ENCODE data around the gene GJE1. TPM values are rescaled to one million over a fixed set of nuclear protein-coding genes. Genes with fewer than 3 reads are reported as not detected.
"Not testable (repeated sequence)": the region's sequence is repeated elsewhere in the genome, so short reads cannot be mapped to it uniquely, and the experiment has no call there.

Gene GJE1
- not detected for total RNA-seq

- H3K36me3 Mint-ChIP-seq (ENCODE audit: insufficient read depth) = no peaks in the 10 kb centered on the region
- H3K4me3 Mint-ChIP-seq = no peak within 1 kb of the TSS
- no peak for DNase-seq
- H3K9me3 Mint-ChIP-seq = no peaks in the 10 kb centered on the region
- no peak for ATAC-seq
- no peaks in the 10 kb centered on the region for H3K4me1 Mint-ChIP-seq (ENCODE audit: low read depth)
- H3K27me3 Mint-ChIP-seq (ENCODE audit: low read depth) = peaks cover 23% of the 10 kb centered on the region
These were observed at the start of gene GJE1 for GRCh38 chr6:142132625-142133024. TSS of gene GJE1 (plus strand) at chr6:142132925. CDS start at chr6:142133159, 234 bp downstream.

- Mint-ChIP-seq H3K27me3 (ENCODE audit: low read depth) (peaks cover 25% of the 10 kb centered on the region), H3K4me3 (peak overlapping the region; percentile 47), H3K4me1 (ENCODE audit: low read depth) (peaks cover 5% of the 10 kb centered on the region), H3K9me3 (no peaks in the 10 kb centered on the region), H3K36me3 (ENCODE audit: insufficient read depth) (no peaks in the 10 kb centered on the region)
- ATAC-seq (no peak), DNase-seq (no peak)
These were observed 44.5 kb upstream of the GJE1 start for GRCh38 chr6:142087950-142088857.

GRCh38 chr6:142088858-142089216, 43.9 kb upstream of the GJE1 start:
- H3K36me3 Mint-ChIP-seq (ENCODE audit: insufficient read depth) = no peaks in the 10 kb centered on the region
- no peaks in the 10 kb centered on the region for H3K9me3 Mint-ChIP-seq
- peak overlapping the region; percentile 9 for H3K4me3 Mint-ChIP-seq
- no peak for ATAC-seq
- DNase-seq = no peak
- peaks cover 25% of the 10 kb centered on the region for H3K27me3 Mint-ChIP-seq (ENCODE audit: low read depth)
- peaks cover 5% of the 10 kb centered on the region for H3K4me1 Mint-ChIP-seq (ENCODE audit: low read depth)

- not testable (repeated sequence) for DNase-seq; H3K27me3 Mint-ChIP-seq (ENCODE audit: low read depth); ATAC-seq; H3K4me1 Mint-ChIP-seq (ENCODE audit: low read depth); H3K36me3 Mint-ChIP-seq (ENCODE audit: insufficient read depth); H3K4me3 Mint-ChIP-seq; H3K9me3 Mint-ChIP-seq
These were observed 27.9 kb upstream of the GJE1 start for GRCh38 chr6:142104820-142105219.

- not testable (repeated sequence) for ATAC-seq; H3K4me3 Mint-ChIP-seq; H3K9me3 Mint-ChIP-seq; H3K4me1 Mint-ChIP-seq (ENCODE audit: low read depth); H3K27me3 Mint-ChIP-seq (ENCODE audit: low read depth); DNase-seq; H3K36me3 Mint-ChIP-seq (ENCODE audit: insufficient read depth)
These were observed 21.9 kb upstream of the GJE1 start for GRCh38 chr6:142110820-142111219.

- H3K27me3 Mint-ChIP-seq (ENCODE audit: low read depth) = no peaks in the 10 kb centered on the region
- ATAC-seq (no peak), DNase-seq (peak; percentile 59)
- no peaks in the 10 kb centered on the region for H3K9me3 Mint-ChIP-seq
- no peak overlapping the region for H3K4me3 Mint-ChIP-seq
- no peaks in the 10 kb centered on the region for H3K36me3 Mint-ChIP-seq (ENCODE audit: insufficient read depth)
- H3K4me1 Mint-ChIP-seq (ENCODE audit: low read depth) = no peaks in the 10 kb centered on the region
These were observed 20.2 kb upstream of the GJE1 start for GRCh38 chr6:142112451-142113061.

- ATAC-seq (no peak), DNase-seq (no peak)
- no peaks in the 10 kb centered on the region for H3K9me3 Mint-ChIP-seq
- no peaks in the 10 kb centered on the region for H3K27me3 Mint-ChIP-seq (ENCODE audit: low read depth)
- H3K4me3 Mint-ChIP-seq = no peak overlapping the region
- no peaks in the 10 kb centered on the region for H3K4me1 Mint-ChIP-seq (ENCODE audit: low read depth)
- H3K36me3 Mint-ChIP-seq (ENCODE audit: insufficient read depth) = no peaks in the 10 kb centered on the region
These were observed 15.4 kb upstream of the GJE1 start for GRCh38 chr6:142117366-142117765.

GRCh38 chr6:142118328-142118727, 14.4 kb upstream of the GJE1 start:
- ATAC-seq = no peak

GRCh38 chr6:142118925-142119324, 13.8 kb upstream of the GJE1 start:
- Mint-ChIP-seq H3K36me3 (ENCODE audit: insufficient read depth) (no peaks in the 10 kb centered on the region), H3K4me1 (ENCODE audit: low read depth) (no peaks in the 10 kb centered on the region), H3K9me3 (no peaks in the 10 kb centered on the region), H3K4me3 (no peak overlapping the region), H3K27me3 (ENCODE audit: low read depth) (no peaks in the 10 kb centered on the region)
- ATAC-seq = no peak
- DNase-seq = no peak

More at GRCh38 chr6:142118328-142118727, 14.4 kb upstream of the GJE1 start:
- H3K36me3 Mint-ChIP-seq (ENCODE audit: insufficient read depth) = no peaks in the 10 kb centered on the region
- H3K4me1 Mint-ChIP-seq (ENCODE audit: low read depth) = no peaks in the 10 kb centered on the region
- DNase-seq = no peak
- no peaks in the 10 kb centered on the region for H3K27me3 Mint-ChIP-seq (ENCODE audit: low read depth)
- H3K9me3 Mint-ChIP-seq = no peaks in the 10 kb centered on the region
- H3K4me3 Mint-ChIP-seq = no peak overlapping the region

GRCh38 chr6:142121342-142121741, 11.4 kb upstream of the GJE1 start:
- no peak overlapping the region for H3K4me3 Mint-ChIP-seq
- no peak for ATAC-seq
- DNase-seq = no peak
- peaks cover 3% of the 10 kb centered on the region for H3K27me3 Mint-ChIP-seq (ENCODE audit: low read depth)
- no peaks in the 10 kb centered on the region for H3K36me3 Mint-ChIP-seq (ENCODE audit: insufficient read depth)
- no peaks in the 10 kb centered on the region for H3K9me3 Mint-ChIP-seq
- H3K4me1 Mint-ChIP-seq (ENCODE audit: low read depth) = no peaks in the 10 kb centered on the region

- Mint-ChIP-seq H3K9me3 (no peaks in the 10 kb centered on the region), H3K27me3 (ENCODE audit: low read depth) (peaks cover 16% of the 10 kb centered on the region), H3K4me1 (ENCODE audit: low read depth) (no peaks in the 10 kb centered on the region), H3K36me3 (ENCODE audit: insufficient read depth) (no peaks in the 10 kb centered on the region), H3K4me3 (no peak overlapping the region)
- DNase-seq (no peak), ATAC-seq (no peak)
These were observed 1.9 kb upstream of the GJE1 start for GRCh38 chr6:142130814-142131213.

GRCh38 chr6:142138876-142139275, 6.2 kb downstream of the GJE1 start:
- no peaks in the 10 kb centered on the region for H3K36me3 Mint-ChIP-seq (ENCODE audit: insufficient read depth)
- no peak overlapping the region for H3K4me3 Mint-ChIP-seq
- no peaks in the 10 kb centered on the region for H3K9me3 Mint-ChIP-seq

GRCh38 chr6:142141531-142141930, 8.8 kb downstream of the GJE1 start:
- DNase-seq; H3K36me3 Mint-ChIP-seq (ENCODE audit: insufficient read depth); ATAC-seq; H3K9me3 Mint-ChIP-seq; H3K4me3 Mint-ChIP-seq: not testable (repeated sequence)
- Mint-ChIP-seq H3K27me3 (ENCODE audit: low read depth) (peaks cover 15% of the 10 kb centered on the region), H3K4me1 (ENCODE audit: low read depth) (peaks cover 10% of the 10 kb centered on the region)

More at GRCh38 chr6:142138876-142139275, 6.2 kb downstream of the GJE1 start:
- Mint-ChIP-seq H3K4me1 (ENCODE audit: low read depth) (no peaks in the 10 kb centered on the region), H3K27me3 (ENCODE audit: low read depth) (peaks cover 17% of the 10 kb centered on the region)
- no peak for DNase-seq
- ATAC-seq = no peak

GRCh38 chr6:142146828-142147662, 14.3 kb downstream of the GJE1 start, which contains the start of the genes NMBR and VTA1:
TSS of gene NMBR (minus strand) at chr6:142147122. CDS start at chr6:142088658, 58,464 bp downstream.
TSS of gene VTA1 (plus strand) at chr6:142147263. CDS start at chr6:142147288, 25 bp downstream.
- DNase-seq = peak; percentile 91
- peak; percentile 98 to 99 for ATAC-seq
- Mint-ChIP-seq H3K4me1 (ENCODE audit: low read depth) (peaks cover 56% of the 10 kb centered on the region), H3K4me3 (peak within 1 kb of the TSS; percentile 91), H3K36me3 (ENCODE audit: insufficient read depth) (peaks cover 12% of the 10 kb centered on the region), H3K9me3 (no peaks in the 10 kb centered on the region), H3K27me3 (ENCODE audit: low read depth) (no peaks in the 10 kb centered on the region)
